Stimulated activated CD4-positive, alpha-beta T cell treated with anti-CD3 and anti-CD28 coated beads, Interleukin-12 subunit alpha, Interleukin-12 subunit beta, amount 100 ng/mL, for 48 hours (primary cell): Measurements from ENCODE around the gene MAN1A1.
"Not testable (repeated sequence)": the region's sequence is repeated elsewhere in the genome, so short reads cannot be mapped to it uniquely, and the experiment has no call there.

ENCODE experiments used
- DNase-seq, 3 donors: peaks; one replicate each; pipeline ENCODE4 v3.0.0-alpha.2; 2020; ENCODE audit warnings: low read depth in 2 of 3, low spot score in 1 of 3

MAN1A1 gene

DNA sequence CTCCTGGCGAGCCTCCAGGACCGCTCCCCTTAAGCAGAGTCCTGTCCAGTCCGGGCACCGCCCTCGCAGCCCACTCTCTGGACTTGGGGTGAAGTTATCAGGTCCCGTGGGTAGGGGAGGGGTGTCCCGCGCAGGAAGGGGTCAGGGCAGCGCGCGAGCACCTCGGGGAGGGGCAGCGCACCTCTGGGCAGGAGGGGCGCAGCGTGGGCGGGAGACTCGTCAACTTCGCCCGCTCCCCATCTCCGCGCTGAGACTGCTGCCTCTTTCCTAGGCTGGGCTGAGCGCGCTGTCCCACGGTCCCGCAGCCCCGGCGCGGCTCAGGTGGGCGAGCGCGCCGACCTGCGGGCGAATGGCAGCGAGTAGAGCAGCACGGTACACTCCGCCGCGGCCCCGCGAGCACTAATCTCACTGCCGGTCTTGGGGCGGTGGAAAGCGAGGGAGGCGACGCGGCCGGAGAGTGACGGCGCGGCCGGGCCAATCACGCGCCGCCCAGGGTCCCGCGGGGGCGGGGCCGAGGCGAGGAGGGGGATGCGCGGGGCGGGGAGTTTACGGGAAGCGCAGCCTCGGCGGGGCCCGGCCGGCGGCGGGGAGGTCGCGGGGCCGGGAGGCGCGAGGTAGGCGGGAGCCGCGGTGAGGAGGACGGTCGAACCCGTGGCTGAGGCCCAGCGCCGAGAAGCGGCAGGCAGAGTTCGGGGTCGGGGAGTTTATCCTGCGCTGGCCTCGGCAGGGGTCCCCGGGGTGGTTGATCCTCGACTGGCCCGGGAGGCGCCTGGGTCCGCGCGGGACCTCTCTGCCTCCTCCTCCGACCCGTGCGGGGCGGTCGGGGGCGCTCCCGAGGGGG lies at the start of gene MAN1A1:
MAN1A1 (minus strand) TSS at position 401 of the 841 bp plus-strand sequence. CDS start 696 bp downstream, outside the sequence.
- DNase-seq: peak; percentile 76 to 85 (median 84)

DNA sequence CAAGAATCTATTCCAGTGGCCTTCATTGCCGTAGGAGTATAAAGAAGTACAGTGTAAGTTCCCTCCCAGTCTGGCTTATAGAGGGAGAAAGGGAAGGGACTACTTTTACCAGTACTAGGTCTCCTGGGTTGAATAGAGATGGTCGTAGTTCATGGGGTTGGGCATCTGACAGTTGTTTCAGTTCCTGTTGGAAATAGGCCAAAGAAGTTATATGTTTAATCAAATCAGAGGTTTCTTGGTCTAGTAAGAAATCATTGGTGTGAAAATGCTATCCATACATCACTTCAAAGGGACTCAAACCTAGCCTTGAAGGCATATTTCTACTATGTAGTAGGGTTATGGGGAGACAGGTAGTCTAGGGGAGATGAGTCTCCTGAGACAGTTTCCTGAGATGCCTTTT lies 45.6 kb upstream of the MAN1A1 start:
- DNase-seq: no peak

DNA sequence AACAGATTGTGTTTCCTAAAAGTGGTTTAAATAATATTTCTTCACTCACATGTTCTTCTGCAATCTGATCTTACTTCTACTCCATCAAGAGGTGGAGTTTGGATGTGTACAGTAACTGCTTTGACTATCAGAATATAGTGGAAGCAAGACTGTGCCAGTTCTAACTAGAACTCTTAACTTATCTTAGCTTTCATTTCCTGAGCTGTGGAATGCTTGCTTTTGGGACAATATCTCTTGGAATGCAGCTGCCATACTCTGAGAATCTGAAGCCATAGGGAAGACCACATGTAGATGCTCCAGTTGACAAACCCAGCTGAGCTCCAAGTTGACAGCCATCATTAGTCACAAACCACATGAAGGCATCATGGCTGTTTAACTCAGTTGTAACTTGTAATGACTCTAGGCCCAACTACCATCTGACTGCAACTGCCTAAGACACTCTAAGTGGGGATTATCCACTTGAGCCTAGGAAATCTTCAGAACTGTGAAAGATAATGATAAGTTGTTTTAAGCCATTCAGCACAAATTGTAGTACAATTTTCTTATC lies 40.8 kb upstream of the MAN1A1 start:
- no peak for DNase-seq

DNA sequence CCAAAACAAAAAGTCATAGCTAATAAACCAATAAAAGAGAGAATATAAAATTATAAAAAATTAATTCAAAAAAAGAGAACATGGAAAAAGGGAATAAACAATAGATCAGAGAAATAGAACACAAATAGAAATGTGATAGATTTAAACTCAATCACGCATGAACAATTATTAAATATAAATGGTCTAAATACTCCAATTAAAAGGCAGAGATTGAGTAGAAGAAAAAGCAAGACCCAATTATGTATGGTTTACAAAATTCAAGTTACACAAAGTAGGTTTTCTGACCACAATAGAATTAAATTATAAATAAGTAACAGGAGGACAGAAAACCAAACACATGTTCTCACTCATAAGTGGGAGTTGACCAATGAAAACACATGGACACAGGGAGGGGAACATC lies 36.4 kb upstream of the MAN1A1 start:
- DNase-seq: no peak

DNA sequence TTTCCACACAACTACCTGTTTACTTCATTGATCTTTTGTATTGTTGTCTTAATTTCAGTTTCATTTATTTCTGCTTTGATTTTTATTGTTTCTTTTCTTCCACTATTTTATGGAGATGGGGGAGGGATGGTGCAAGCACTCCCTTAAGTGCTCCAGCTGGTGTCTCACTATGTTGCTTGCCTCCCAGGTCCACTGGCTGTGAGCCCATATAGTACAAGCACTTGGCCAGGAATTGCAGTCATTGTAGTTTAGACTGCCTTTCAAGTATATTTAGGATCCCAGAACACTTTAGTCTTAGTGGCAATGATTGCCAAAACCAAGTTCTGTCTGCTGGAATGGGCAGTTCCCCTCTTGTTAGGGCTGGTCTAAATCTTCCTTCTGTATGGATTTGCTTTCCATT lies 34.9 kb upstream of the MAN1A1 start:
- no peak for DNase-seq

DNA sequence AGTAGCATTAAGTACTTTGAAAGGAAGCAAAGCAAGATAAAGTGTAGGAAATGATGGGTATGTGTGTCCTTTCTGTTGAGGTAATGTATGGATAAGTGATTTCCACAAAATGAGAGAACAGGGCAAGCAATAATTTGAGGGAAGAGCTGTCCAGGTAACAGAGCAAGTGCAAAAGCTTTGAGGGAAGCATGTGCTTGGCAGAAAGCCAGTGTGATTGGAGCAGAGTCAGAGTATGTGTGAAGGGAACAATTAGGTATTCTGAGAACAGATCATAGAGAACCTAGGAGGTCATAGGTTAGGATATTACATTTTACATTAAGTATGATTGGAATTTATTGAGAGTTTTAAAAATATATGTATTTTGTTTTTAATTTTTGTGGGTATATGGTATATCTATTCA lies 30.2 kb upstream of the MAN1A1 start:
- no peak for DNase-seq

DNA sequence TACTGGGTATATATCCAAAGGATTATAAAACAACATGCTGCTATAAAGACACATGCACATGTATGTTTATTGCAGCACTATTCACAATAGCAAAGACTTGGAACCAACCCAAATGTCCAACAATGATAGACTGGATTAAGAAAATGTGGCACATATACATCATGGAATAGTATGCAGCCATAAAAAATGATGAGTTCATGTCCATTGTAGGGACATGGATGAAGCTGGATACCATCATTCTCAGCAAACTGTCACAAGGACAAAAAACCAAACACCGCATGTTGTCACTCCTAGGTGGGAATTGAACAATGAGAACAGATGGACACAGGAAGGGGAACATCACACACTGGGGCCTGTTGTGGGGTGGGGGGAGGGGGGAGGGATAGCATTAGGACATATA lies 27.5 kb upstream of the MAN1A1 start:
- not testable (repeated sequence) for DNase-seq

DNA sequence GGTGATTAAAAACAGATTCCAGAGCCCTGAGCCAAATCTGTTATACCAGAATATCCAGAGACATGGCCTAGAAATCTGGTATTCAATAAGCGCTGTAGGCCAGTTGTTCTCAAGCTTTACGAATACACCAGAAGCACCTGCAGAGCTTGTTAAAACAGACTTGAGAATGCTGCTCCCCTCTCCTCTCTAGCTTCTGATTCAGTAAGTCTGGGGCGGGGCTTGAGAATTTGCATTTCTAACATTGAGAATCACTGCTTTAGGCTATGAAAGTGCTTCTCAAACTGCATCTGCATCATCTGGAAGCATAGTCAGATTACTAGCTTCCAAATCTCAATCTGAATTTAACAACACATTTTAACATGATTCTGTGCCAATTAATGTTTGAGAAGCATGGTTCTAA lies 20.5 kb upstream of the MAN1A1 start:
- DNase-seq: no peak

DNA sequence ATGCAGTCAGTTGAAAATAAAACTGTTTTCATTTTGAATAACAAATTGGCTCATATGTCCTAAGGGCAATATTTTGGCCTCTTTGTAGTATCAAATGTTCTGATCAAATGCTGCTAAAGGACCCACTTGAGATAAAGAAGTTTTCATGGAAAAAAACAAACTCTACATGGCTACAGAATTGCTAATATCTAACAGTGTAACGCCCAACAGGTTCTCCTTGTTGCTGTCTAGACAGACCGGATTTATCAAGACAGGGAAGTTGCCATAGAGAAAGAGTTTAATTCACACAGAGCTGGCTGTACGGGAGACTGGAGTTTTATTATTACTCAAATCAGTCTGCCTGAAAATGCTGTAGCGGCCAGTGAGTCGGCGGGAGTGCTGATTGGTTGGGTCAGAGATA lies 19.4 kb upstream of the MAN1A1 start:
- no peak for DNase-seq

DNA sequence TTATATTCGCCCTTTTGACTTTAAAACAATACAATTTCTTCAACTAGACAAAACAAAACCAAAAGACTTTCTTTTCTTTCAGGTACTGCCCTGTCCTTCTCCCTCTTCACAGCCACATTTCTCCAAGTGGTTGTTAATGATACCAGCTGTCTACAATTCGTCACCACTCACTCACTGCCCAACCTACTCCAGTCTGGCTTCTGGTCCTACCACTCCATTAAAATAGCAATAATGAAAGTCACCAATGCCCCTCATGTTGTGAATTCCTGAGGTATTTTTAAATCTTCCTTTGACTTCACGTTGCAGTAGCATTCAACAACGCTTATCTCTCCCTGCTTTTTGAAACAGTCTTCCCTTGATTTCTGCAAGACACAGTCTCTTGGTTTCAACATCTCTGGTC lies 11.6 kb upstream of the MAN1A1 start:
- no peak for DNase-seq

DNA sequence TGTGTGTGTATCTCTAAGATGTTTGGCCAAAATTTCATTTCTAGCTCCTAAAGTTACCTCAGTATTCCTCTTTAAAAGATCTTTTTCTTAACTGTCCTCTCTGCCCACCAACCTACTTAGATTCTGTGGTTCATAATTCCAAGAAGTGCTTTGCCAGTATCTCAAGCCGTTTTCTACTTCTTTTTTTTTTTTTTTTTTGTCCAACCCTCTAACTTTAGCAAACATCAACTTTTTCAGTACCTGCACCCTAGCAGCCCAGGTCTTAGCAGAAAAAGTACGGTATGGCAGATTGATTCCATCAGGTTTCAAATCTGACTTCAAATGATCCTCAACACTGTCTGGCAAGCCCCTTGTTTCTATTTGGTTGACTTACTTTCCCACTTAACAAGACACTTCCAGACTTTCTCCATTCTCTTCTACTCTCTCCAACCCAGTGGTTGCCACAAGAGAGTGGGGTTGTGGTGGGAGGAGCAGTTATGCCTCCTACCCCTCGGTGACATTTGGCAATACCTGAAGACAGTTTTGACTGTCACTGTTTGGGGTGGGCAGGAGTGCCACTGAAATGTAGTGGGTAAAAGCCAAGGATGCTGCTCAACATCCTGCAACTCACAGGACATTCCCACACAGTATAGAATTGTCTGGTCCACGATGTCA lies 10.8 kb upstream of the MAN1A1 start:
- no peak for DNase-seq

DNA sequence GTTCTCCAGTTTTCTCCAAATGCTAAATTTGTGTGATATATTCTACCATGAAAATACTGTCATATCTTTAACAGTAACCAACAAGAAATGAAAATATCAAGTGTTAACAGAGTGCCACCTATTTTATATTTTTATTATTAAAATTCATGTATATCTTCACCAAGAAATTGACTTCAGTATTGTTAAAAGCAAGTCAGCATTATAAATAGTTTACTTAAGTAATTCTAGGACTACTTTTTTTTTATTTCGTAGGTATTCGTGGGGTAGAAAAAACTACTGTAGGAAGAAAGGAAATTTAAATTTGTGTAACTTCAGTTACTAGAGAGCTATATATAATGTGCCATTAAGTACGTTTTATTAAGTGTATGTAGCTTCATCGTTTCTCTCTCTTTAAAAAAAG lies 6.3 kb upstream of the MAN1A1 start:
- DNase-seq: no peak

DNA sequence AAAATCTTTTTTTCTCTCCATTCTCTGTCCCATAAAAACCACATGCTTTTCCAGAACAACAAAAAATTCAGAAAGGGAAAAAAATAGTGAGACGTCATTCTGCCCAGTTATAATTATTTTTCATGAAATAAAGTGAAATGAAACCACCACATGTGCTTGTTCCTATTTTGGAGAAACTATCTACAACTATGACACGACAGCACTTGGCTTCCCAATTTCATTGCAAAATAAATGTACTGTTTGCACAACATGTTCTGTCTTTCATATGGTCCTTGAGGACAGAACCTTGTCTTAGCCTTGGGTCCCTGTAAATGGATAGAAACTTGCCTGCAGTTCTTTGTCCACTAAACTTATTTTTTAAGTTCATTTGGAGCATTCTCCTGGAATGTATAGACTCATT lies 5.6 kb upstream of the MAN1A1 start:
- DNase-seq: no peak

DNA sequence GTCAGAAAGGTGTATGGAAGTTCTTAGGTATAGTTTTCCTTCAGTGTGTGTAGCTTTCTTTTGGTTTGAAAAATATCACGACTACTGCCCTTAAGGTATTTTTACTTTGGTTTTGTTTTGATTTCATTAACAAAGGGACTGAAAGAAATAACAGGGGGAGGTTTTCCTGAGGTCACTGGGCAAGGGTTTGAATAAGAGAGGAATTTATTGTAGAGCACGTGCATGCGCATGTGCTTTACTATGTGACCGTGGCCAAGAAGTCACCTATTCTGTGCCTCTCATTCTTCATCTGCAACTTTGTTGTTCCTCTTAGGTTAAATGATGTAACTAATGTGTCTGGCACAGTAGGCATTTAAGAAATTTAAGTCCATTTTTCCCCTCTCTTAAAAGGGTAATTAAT lies 4.1 kb upstream of the MAN1A1 start:
- no peak for DNase-seq

DNA sequence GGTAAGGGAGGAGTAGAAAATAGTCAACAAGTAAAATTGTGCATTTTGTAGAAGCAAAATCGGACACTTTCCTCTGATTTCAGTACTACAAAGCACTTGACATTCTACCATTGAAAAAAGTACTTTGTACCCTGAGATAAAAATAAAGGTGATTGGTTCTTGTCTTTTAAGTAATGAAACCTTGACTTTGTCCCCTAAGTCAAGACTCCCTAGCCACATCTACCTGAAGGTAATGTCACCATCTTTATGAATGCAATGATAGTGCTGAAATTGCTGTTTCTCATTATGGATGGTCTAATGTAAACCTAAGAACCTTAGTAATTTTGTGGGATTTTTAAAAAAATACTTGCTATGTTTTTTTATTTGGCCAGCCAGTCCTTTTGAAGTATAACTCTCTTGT lies 2.4 kb upstream of the MAN1A1 start:
- DNase-seq: no peak

DNA sequence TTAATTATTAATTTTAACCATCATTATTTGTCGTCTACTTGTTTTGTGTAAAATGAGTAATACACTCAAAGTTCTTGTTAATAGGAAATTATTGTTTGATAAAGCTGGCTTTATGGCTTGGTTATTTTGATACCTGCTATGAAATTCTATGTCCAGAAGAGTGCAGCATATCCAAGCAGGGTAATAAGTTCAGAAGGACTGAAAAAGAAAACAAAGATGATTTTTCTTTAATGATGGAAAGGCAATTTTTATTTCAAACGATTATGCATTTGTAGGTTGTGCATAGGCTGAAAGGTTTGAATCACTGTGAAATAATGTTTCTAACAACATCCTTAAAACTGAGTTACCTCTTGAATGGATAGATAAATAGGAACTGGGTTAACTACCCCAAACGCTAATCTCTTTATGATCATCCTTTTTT lies 1.4 kb upstream of the MAN1A1 start:
- no peak for DNase-seq

DNA sequence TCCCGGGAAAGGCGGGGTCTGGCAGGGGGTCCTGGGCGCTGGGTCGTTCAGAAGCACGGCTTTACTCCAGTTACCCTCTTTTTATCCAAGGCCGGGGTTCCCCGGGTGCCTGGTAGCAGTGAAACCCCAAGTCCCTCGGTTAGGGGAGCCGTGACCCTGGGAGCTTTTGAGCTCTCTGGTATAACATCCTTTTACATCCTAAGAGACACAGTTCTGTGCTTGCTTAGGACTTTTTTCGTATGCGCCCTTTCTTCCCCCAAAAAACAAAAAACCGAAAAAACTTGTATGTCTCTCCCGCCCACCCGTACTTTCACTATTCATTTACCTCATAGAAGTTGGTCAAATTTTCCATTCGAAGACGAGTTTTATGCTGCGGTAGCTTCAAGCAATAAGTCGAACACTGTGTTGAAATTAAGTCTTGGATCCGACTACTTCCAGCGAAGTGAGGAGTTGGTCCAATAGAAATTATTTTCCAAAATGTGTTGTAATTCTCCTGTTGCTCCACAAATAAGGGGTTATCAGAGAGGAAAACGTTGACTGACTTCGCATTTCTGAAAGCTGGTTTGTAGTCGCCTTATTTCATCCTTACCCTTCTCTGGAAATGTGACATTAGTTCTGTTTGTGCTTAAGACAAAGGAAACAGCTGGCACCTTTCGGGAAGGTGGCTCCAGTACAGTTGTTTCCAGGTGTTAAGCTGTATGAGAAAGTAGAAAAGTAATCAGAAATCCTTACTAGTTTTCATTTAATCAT lies 816 bp upstream of the MAN1A1 start:
- peak in 1 of 3 donors; percentile 73 for DNase-seq

DNA sequence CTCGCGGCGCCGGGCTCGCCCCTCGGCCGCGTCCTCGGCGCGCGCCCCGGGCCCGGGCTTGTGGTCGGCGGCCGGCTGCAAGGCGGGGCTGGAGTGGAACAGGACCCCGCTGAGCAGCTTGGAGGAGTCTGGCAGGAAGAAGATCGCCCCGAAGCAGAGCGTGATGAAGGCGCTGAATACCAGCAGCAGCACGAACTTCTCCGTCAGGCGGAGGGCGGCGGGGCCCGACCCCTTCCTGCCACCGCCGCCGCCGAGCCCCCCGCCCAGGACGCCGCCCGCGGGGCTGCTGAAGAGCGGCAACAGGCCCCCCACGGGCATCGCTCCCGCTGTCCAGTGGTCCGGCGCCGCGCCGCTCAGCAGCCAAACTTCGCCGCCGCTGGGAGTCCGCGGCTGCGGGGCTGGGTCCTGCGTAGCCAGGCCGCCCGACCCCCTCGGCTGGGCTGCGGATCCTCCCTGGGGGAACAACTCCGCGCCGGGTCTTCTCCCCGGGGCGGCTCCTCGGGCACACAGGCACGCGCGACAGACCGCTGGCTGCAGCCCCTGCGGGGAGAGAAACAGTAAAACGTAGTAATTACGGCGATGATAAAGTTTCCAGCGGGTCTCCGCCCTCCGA lies 707 bp downstream of the MAN1A1 start:
- DNase-seq: peak in 1 of 3 donors; percentile 11

DNA sequence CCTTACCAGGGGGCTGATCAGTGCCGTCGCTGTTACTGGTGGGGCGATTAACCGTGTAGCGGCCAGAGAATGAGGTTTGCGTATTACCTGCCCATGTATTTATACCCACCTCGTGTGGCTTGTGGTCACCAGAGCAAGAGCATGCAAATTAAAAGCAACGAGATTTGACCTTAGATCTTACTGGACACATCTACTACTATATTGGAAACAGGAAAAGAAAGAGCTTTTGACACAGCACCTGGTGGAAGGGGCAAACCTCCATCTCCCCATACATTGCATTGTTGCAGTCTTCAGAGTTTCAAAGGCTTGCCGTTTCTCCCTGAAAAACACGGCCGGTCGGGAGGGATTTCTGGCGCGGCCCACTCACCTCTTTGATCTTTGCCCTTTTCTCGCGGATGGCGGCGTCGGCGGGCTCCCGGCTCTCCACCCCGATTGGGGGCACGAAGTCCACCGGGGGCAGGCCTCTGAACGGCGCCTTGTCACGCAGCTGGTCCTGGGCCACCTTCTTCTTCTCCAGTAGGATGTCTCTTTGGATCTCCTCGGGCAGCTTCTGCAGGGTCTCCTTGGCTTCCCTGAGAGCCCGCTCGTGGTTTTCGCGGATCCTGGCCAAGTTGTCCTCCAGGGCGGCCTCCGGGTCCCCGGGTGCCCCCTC lies 1.3 kb downstream of the MAN1A1 start:
- DNase-seq: peak in 2 of 3 donors; percentile 11 to 17

DNA sequence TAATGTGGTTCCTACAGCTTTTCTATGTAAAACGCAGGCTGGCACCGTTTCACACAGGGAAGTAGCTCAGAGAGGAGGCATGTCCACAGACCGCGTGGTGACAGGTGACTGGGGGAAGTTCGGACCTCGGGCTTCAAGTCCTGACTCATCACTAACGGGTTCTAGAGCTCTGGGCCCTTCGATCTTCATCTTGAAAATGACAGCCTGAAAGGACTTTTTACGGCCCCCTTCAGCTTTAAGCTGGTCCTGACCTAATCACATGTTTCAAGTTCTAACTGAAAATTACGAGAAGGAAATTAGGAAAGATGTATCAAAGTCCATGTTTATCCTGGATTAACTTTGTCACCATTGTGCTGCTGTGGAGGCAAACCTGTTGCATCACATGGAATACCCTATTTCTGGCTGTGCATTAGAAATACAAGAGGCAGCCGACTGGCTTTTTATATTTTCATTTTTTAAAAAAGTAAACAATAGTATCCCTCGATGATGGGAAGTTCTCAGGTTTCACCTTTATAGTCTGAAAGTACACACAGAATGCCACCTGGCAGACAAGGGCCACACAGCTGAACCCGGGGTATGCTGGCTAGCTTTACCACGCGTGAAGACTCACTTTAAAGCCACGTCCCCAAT lies 2.0 kb downstream of the MAN1A1 start:
- peak in 1 of 3 donors; percentile 15 for DNase-seq
